Endodermal cell (in vitro differentiated cells): Measurements from ENCODE around the gene AOX1. TPM values are rescaled to one million over a fixed set of nuclear protein-coding genes. Genes with fewer than 3 reads are reported as not detected.
A peak's percentile ranks its signal among the peaks of the same experiment; 100 is the strongest.
"Not testable (repeated sequence)": the region's sequence is repeated elsewhere in the genome, so short reads cannot be mapped to it uniquely, and the experiment has no call there.

ENCODE experiments used
- DNase-seq: peaks from one replicate; pipeline ENCODE4 v3.0.0-alpha.2; 2017
- H3K27ac ChIP-seq: 2 replicates; pipeline ENCODE4 v1.5.1; 2013; ENCODE audit warnings: mild to moderate bottlenecking, low read depth, low read length, moderate library complexity
- H3K27me3 ChIP-seq: 2 replicates; pipeline ENCODE4 v1.6.1; 2013; ENCODE audit warnings: mild to moderate bottlenecking, low read length, moderate library complexity; ENCODE audit not compliant: insufficient read depth, control insufficient read depth, poor library complexity, severe bottlenecking
- H3K36me3 ChIP-seq: 2 replicates; pipeline ENCODE4 v1.7.0; 2013; ENCODE audit warnings: mild to moderate bottlenecking, low read length, moderate library complexity; ENCODE audit not compliant: control insufficient read depth, insufficient read depth
- H3K4me1 ChIP-seq: one replicate; pipeline ENCODE4 v1.7.0; 2013; ENCODE audit warnings: low read length; ENCODE audit not compliant: control insufficient read depth, insufficient read depth
- H3K4me3 ChIP-seq: 2 replicates; pipeline ENCODE4 v1.5.1; 2013; ENCODE audit warnings: mild to moderate bottlenecking, low read length, moderate library complexity
- H3K9ac ChIP-seq: 2 replicates; pipeline ENCODE4 v1.6.1; 2013; ENCODE audit warnings: mild to moderate bottlenecking, low read length, moderate library complexity; ENCODE audit not compliant: poor library complexity, severe bottlenecking; ENCODE audit errors: extremely low read depth
- H3K9me3 ChIP-seq: 2 replicates; pipeline ENCODE4 v1.6.1; 2013; ENCODE audit warnings: mild to moderate bottlenecking, low read length, moderate library complexity; ENCODE audit not compliant: control insufficient read depth
- H3K27ac Mint-ChIP-seq: 2 replicates; pipeline ENCODE4 v1.8.0; 2020; ENCODE audit warnings: mixed read lengths
- H3K27me3 Mint-ChIP-seq: 2 replicates; pipeline ENCODE4 v1.8.0; 2021; ENCODE audit warnings: mild to moderate bottlenecking, mixed read lengths; ENCODE audit not compliant: insufficient read depth
- H3K36me3 Mint-ChIP-seq: 2 replicates; pipeline ENCODE4 v1.8.0; 2020; ENCODE audit warnings: low read depth, mixed read lengths
- H3K4me1 Mint-ChIP-seq: 2 replicates; pipeline ENCODE4 v1.8.0; 2020; ENCODE audit warnings: mixed read lengths
- H3K4me3 Mint-ChIP-seq: 2 replicates; pipeline ENCODE4 v1.8.0; 2020; ENCODE audit warnings: mild to moderate bottlenecking, moderate library complexity, mixed read lengths
- H3K9me3 Mint-ChIP-seq: 2 replicates; pipeline ENCODE4 v1.8.0; 2020; ENCODE audit warnings: mild to moderate bottlenecking, mixed read lengths
- WGBS, 2 experiments: methylation state at CpG; one replicate each; pipeline versions ENCODE4 v1.1.5 to v1.1.7; 2013; ENCODE audit warnings: missing lambda C conversion rate in 2 of 2, mixed read lengths in 1 of 2; ENCODE audit not compliant: insufficient coverage in 1 of 2, insufficient read length in 1 of 2; 5-methylcytosine and 5-hydroxymethylcytosine counted together
- long read RNA-seq, 4 experiments: library from polyadenylated mRNA in 2 of 4; library from RNA in 1 of 4; library from capped mRNA in 1 of 4; stranded (forward) in 3 of 4; unstranded in 1 of 4; transcript quantifications; one replicate each; pipeline ENCODE4 v2.0.0, GENCODE V29; 2020 to 2021; ENCODE audit warnings: inconsistent platforms in 1 of 4
- polyA plus RNA-seq, 2 experiments: library from polyadenylated mRNA; stranded (reverse); fragments of 50-300 nt; gene quantifications; one replicate each; pipeline ENCODE4 v1.2.3, GENCODE V29; 2013
- total RNA-seq, 2 donors: library from RNA; stranded (reverse); fragmentation: NEBNext Ultra II Directional in 1 of 2; extraction: Animal tissue kit (Norgen Biotek cat#: 25700) in 1 of 2; gene quantifications; 2 replicates in 1 of 2; 3 replicates in 1 of 2; pipeline ENCODE4 v1.2.1, GENCODE V29; 2021
- TF ChIP-seq, protein P1 (sequence below): fragments of 200-600 bp; sonication (generic); conservative IDR thresholded peaks from 2 replicates; pipeline ENCODE4 v1.5.0; 2021; ENCODE audit warnings: antibody characterized with exemption, mild to moderate bottlenecking

AOX1 gene
- total RNA-seq: 10 to 100 TPM in 1 of 2 donors, 1 to 10 TPM in 1; 8.8 to 15.5 TPM
- polyA plus RNA-seq (2013, experiment 1 of 2): 1.6 TPM
- polyA plus RNA-seq (2013, experiment 2 of 2): 1.4 TPM
- long read RNA-seq, experiment 1, full-length matches to known transcripts: 1 of 14 reads
- long read RNA-seq, experiment 1, partial matches to known transcripts: 5 of 14 reads
- long read RNA-seq, experiment 1, other reads (novel, unspliced or antisense): 8 of 14 reads
- long read RNA-seq, experiment 2, full-length matches to known transcripts: 10 of 40 reads
- long read RNA-seq, experiment 2, partial matches to known transcripts: 10 of 40 reads
- long read RNA-seq, experiment 2, other reads (novel, unspliced or antisense): 20 of 40 reads
- long read RNA-seq, experiment 3, full-length matches to known transcripts: 16 of 51 reads
- long read RNA-seq, experiment 3, partial matches to known transcripts: 3 of 51 reads
- long read RNA-seq, experiment 3, other reads (novel, unspliced or antisense): 32 of 51 reads
- long read RNA-seq, experiment 4, partial matches to known transcripts: 2 of 10 reads
- long read RNA-seq, experiment 4, other reads (novel, unspliced or antisense): 8 of 10 reads

DNA sequence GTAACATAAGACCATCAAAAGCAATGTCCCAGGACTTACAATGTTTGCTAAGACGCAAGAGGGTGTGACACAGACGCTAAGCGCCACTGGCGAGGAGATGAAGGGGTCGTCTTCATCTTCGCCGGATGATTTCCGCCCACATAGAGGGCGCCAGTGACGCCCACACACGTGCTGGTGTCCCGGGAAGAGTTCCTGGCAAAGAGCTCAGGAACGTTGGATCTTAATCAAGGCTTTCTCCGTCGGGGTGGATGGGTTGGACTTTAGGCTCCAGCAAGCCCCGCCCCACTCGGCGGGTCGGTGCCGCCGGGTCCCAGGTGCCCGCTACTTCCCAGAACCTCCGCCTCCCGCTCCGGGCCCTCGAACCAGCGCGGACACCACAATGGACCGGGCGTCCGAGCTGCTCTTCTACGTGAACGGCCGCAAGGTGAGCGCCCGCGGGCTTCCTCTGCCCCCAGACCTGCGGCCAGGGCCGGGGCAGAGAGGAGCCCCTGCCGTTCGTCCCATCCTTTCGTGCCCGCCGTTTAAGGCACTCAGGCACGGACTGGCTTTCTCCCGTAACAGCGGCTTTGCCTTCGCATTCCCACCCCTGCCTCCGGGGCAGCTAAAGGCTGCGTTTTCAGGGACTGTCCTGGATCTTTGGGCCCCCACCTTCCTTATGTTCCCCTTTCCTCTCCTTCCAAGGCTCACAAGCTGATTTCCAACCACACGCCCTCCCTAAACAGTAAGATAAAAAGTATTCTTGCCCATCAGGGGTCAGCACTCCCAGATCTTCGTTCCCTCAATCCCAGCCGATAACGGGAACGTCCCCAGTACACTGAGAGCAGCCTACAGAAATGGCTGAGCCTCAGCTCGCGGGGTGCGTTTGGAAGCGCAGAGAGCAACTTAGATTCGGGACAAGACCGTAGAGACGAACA, at the start of gene AOX1:
Gene AOX1 (plus strand): TSS at position 285 of the 914 bp plus-strand sequence. CDS start 95 bp downstream, at position 380.
- Histone ChIP-seq H3K27ac (no peak within 1 kb of the TSS), H3K9ac (peak within 1 kb of the TSS; percentile 34), H3K27me3 (peaks cover 10% of the 10 kb centered on the region), H3K36me3 (no peaks in the 10 kb centered on the region), H3K4me1 (no peaks in the 10 kb centered on the region), H3K9me3 (no peaks in the 10 kb centered on the region), H3K4me3 (peak within 1 kb of the TSS; percentile 85)
- Mint-ChIP-seq H3K36me3 (no peaks in the 10 kb centered on the region), H3K4me3 (peak within 1 kb of the TSS; percentile 67), H3K4me1 (peaks cover 6% of the 10 kb centered on the region), H3K27ac (peak within 1 kb of the TSS; percentile 52), H3K27me3 (peaks cover 34% of the 10 kb centered on the region), H3K9me3 (no peaks in the 10 kb centered on the region)
- 3 to 8% methylated on average over 36 to 62 of the region's 62 CpGs for WGBS, 2 experiments
- TF ChIP-seq, protein P1, sequence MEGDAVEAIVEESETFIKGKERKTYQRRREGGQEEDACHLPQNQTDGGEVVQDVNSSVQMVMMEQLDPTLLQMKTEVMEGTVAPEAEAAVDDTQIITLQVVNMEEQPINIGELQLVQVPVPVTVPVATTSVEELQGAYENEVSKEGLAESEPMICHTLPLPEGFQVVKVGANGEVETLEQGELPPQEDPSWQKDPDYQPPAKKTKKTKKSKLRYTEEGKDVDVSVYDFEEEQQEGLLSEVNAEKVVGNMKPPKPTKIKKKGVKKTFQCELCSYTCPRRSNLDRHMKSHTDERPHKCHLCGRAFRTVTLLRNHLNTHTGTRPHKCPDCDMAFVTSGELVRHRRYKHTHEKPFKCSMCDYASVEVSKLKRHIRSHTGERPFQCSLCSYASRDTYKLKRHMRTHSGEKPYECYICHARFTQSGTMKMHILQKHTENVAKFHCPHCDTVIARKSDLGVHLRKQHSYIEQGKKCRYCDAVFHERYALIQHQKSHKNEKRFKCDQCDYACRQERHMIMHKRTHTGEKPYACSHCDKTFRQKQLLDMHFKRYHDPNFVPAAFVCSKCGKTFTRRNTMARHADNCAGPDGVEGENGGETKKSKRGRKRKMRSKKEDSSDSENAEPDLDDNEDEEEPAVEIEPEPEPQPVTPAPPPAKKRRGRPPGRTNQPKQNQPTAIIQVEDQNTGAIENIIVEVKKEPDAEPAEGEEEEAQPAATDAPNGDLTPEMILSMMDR: peak; percentile 41
- peak; percentile 92 for DNase-seq

DNA sequence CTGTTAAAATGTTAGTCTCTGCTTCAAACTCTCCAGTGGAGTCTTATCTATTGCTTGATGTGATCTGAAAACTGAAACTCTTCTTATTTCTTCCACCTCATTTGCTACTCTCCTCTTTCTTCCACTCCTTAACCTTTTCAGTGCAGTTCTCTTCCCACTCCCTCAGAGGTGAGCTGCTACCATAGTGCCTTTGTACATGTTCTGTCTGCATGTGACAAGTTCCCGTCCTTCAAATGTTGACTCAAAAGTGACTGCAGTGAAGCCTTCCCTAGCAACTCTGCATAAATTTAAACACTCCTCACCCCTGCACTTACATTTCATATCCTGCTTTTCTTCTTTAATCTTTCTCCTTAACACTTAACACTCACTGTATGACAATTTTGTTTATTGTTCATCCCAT, 47.7 kb upstream of the AOX1 start:
- Mint-ChIP-seq H3K4me3 (no peak overlapping the region), H3K27me3 (no peaks in the 10 kb centered on the region), H3K27ac (no peak overlapping the region), H3K36me3 (peaks cover 32% of the 10 kb centered on the region), H3K4me1 (no peaks in the 10 kb centered on the region), H3K9me3 (no peaks in the 10 kb centered on the region)
- Histone ChIP-seq H3K27me3 (no peaks in the 10 kb centered on the region), H3K36me3 (peaks cover 45% of the 10 kb centered on the region), H3K9me3 (peaks cover 6% of the 10 kb centered on the region), H3K27ac (no peak overlapping the region), H3K4me3 (no peak overlapping the region), H3K4me1 (no peaks in the 10 kb centered on the region), H3K9ac (no peak overlapping the region)
- 92 to 100% methylated on average over 1 of the region's 1 CpG for WGBS, 2 experiments
- TF ChIP-seq, protein P1: no peak
- no peak for DNase-seq

DNA sequence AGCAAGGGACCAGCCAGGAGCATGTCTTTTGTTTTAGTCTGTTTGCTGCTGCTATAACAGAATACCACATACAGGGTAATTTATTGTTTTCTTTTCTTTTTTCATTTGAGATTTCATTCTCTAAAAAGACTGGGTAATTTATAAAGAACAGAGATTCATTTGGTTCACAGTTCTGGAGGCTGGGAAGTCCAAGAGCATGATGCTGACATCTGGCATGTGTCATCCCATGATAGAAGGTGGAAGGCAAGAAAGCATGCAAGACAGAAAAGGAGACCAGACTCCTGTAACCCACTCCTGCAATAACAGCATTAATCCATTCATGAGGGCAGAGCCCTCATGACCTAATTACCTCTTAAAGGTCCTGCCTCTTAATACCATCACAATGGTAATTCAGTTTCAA, 45.0 kb upstream of the AOX1 start:
- Histone ChIP-seq H3K9me3 (peaks cover 6% of the 10 kb centered on the region), H3K27me3 (no peaks in the 10 kb centered on the region), H3K36me3 (peaks cover 43% of the 10 kb centered on the region), H3K27ac (no peak overlapping the region), H3K9ac (no peak overlapping the region), H3K4me1 (no peaks in the 10 kb centered on the region), H3K4me3 (no peak overlapping the region)
- no peaks in the 10 kb centered on the region for H3K27me3 Mint-ChIP-seq
- H3K4me3 Mint-ChIP-seq: no peak overlapping the region
- peaks cover 4% of the 10 kb centered on the region for H3K9me3 Mint-ChIP-seq
- H3K27ac Mint-ChIP-seq: no peak overlapping the region
- peaks cover 58% of the 10 kb centered on the region for H3K36me3 Mint-ChIP-seq
- TF ChIP-seq, protein P1: no peak
- no peak for DNase-seq
- no peaks in the 10 kb centered on the region for H3K4me1 Mint-ChIP-seq

DNA sequence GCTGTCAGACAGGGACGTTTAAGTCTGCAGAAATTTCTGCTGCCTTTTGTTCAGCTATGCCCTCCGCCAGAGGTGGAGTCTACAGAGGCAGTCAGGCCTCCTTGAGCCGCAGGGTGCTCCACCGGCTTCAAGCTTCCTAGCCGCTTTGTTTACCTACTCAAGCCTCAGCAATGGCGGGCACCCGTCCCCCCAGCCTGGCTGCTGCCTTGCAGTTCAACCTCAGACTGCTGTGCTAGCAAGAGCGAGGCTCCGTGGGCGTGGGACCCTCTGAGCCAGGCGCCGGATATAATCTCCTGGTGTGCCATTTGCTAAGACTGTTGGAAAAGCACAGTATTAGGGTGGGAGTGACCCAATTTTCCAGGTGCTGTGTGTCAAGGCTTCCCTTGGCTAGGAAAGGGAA, 19.2 kb upstream of the AOX1 start:
- not testable (repeated sequence) for DNase-seq, H3K4me3 ChIP-seq, H3K27me3 ChIP-seq, H3K9me3 ChIP-seq, H3K27ac ChIP-seq, H3K36me3 ChIP-seq, H3K4me3 Mint-ChIP-seq, H3K27me3 Mint-ChIP-seq, H3K27ac Mint-ChIP-seq, H3K9ac ChIP-seq, H3K4me1 ChIP-seq, H3K4me1 Mint-ChIP-seq
- peaks cover 28% of the 10 kb centered on the region for H3K9me3 Mint-ChIP-seq
- 96 to 97% methylated on average over 10 to 12 of the region's 12 CpGs for WGBS, 2 experiments
- H3K36me3 Mint-ChIP-seq: peaks cover 29% of the 10 kb centered on the region
